Spleen (tissue), 7 donors: ENCODE results near the gene SEC61A2.

Experiments
- POLR2A ChIP-seq, 3 donors: fragments of 450-650 bp; IDR thresholded peaks; one replicate each; pipeline ENCODE4 v1.5.1; 2017; ENCODE audit warnings: antibody characterized with exemption in 3 of 3, mild to moderate bottlenecking in 1 of 3
- TF ChIP-seq, protein P1 (sequence below), 11 experiments: fragments of 200-600 bp in 7 of 11; fragments of 450-650 bp in 4 of 11; sonication (generic) in 4 of 11; IDR thresholded peaks in 8 of 11; conservative IDR thresholded peaks in 3 of 11; 1 replicate in 7 of 11; 2 replicates in 4 of 11; pipeline versions ENCODE4 v1.4.0 to v1.8.0; 2016 to 2021; ENCODE audit warnings: antibody characterized with exemption in 11 of 11, inconsistent platforms in 4 of 11, mild to moderate bottlenecking in 1 of 11
- donor health status: DM: no; HTN: no; CAD: no; lungs with moderate emphysema.
- donor health status: DM: no; HTN: no; CAD: no.
- donor health status: DM: no; HTN: no; CAD: no.

GRCh38 chr10:12208460-12208859, 79.0 kb downstream of the SEC61A2 start:
- TF ChIP-seq, protein P1, sequence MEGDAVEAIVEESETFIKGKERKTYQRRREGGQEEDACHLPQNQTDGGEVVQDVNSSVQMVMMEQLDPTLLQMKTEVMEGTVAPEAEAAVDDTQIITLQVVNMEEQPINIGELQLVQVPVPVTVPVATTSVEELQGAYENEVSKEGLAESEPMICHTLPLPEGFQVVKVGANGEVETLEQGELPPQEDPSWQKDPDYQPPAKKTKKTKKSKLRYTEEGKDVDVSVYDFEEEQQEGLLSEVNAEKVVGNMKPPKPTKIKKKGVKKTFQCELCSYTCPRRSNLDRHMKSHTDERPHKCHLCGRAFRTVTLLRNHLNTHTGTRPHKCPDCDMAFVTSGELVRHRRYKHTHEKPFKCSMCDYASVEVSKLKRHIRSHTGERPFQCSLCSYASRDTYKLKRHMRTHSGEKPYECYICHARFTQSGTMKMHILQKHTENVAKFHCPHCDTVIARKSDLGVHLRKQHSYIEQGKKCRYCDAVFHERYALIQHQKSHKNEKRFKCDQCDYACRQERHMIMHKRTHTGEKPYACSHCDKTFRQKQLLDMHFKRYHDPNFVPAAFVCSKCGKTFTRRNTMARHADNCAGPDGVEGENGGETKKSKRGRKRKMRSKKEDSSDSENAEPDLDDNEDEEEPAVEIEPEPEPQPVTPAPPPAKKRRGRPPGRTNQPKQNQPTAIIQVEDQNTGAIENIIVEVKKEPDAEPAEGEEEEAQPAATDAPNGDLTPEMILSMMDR (IDR thresholded peaks at IDR 0.05 in 8 of 11, conservative IDR thresholded peaks at IDR 0.05 in 3 of 11) = no peak
- no peak for TF ChIP-seq POLR2A (IDR thresholded peaks at IDR 0.05)
